Measurements from ENCODE around the gene HYKK. TPM values are rescaled to one million over a fixed set of nuclear protein-coding genes. Genes with fewer than 3 reads are reported as not detected.
"Not testable (repeated sequence)": the region's sequence is repeated elsewhere in the genome, so short reads cannot be mapped to it uniquely, and the experiment has no call there.

Gene HYKK
- total and polyA plus RNA-seq, 7 experiments from 2014 or later: 1.4 to 10.1 (median 6.2) TPM

- peak overlapping the region; percentile 99 for H3K27ac ChIP-seq (ENCODE audit: low read depth, low read length)
- Mint-ChIP-seq H3K27me3 (peaks cover 0 to 4% (median 0%) of the 10 kb centered on the region in 5 donors), H3K4me1 (peaks cover 18 to 51% (median 35%) of the 10 kb centered on the region in 7 donors), H3K4me3 (peak overlapping the region; percentile 86 to 99 (median 92)), H3K27ac (peak overlapping the region; percentile 91 to 100 (median 99)), H3K36me3 (peaks cover 0 to 24% (median 19%) of the 10 kb centered on the region in 5 donors), H3K9me3 (peaks cover 0 to 11% (median 0%) of the 10 kb centered on the region in 11 donors)
- DNase-seq (no peak), ATAC-seq (no peak)
- ChIA-PET CTCF (no interaction called here), POLR2A (interaction anchor here (0.7 to 2.4 kb wide), 6 partner anchors 7 to 132 kb away, joined by 3 to 43 read pairs (median 3); partner anchors contain the start of gene IREB2)
- intact Hi-C loops (cut with micrococcal nuclease): loop anchor here (2.0 kb wide), 3 partner anchors 23 to 393 kb away; partner anchors contain the start of genes CHRNA5 (in 1 of the 2), IDH3A (in 1 of the 2) and SKIC8 (in 1 of the 2)
- H3K36me3 ChIP-seq (ENCODE audit: control insufficient read depth in 2 of 3, insufficient read depth in 3 of 3, low read length in 3 of 3): peaks cover 13 to 39% (median 22%) of the 10 kb centered on the region in 3 experiments
- H3K9me3 ChIP-seq (ENCODE audit: control insufficient read depth in 2 of 3, low read length in 3 of 3): no peaks in the 10 kb centered on the region
- no peaks in the 10 kb centered on the region for H3K27me3 ChIP-seq (ENCODE audit: control insufficient read depth in 2 of 2, insufficient read depth in 2 of 2, low read length in 2 of 2)
- H3K4me1 ChIP-seq (ENCODE audit: control insufficient read depth in 2 of 2, insufficient read depth in 2 of 2, low read length in 2 of 2): peaks cover 19 to 23% of the 10 kb centered on the region in 2 donors
- H3K4me3 ChIP-seq (ENCODE audit: low read length): peak overlapping the region; percentile 89
These were observed 34.3 kb downstream of the HYKK start for GRCh38 chr15:78541744-78542034.

- Histone ChIP-seq H3K27ac (ENCODE audit: low read depth, low read length) (peak overlapping the region; percentile 99), H3K27me3 (ENCODE audit: control insufficient read depth in 2 of 2, insufficient read depth in 2 of 2, low read length in 2 of 2) (no peaks in the 10 kb centered on the region), H3K4me3 (ENCODE audit: low read length) (no peak overlapping the region), H3K36me3 (ENCODE audit: control insufficient read depth in 2 of 3, insufficient read depth in 3 of 3, low read length in 3 of 3) (peaks cover 13 to 49% (median 22%) of the 10 kb centered on the region in 3 experiments), H3K9me3 (ENCODE audit: control insufficient read depth in 2 of 3, low read length in 3 of 3) (no peaks in the 10 kb centered on the region), H3K4me1 (ENCODE audit: control insufficient read depth in 2 of 2, insufficient read depth in 2 of 2, low read length in 2 of 2) (peaks cover 19 to 23% of the 10 kb centered on the region in 2 donors)
- ATAC-seq: no peak
- ChIA-PET CTCF (interaction anchor here (0.7 kb wide), 1 partner anchor 105 kb away, joined by 3 read pairs; the partner anchor contains the start of gene IREB2), POLR2A (interaction anchor here (1.6 kb wide), 1 partner anchor 105 kb away, joined by 5 read pairs; the partner anchor contains the start of gene IREB2)
- intact Hi-C loops (cut with micrococcal nuclease): no loop called here
- Mint-ChIP-seq H3K27ac (peak overlapping the region in 7 of 9 donors; percentile 56 to 99 (median 82)), H3K9me3 (peaks cover 0 to 11% (median 0%) of the 10 kb centered on the region in 11 donors), H3K27me3 (peaks cover 0 to 4% (median 0%) of the 10 kb centered on the region in 5 donors), H3K4me3 (peak overlapping the region; percentile 34 to 98 (median 90)), H3K36me3 (peaks cover 0 to 29% (median 19%) of the 10 kb centered on the region in 5 donors), H3K4me1 (peaks cover 18 to 51% (median 35%) of the 10 kb centered on the region in 7 donors)
- DNase-seq: no peak
These were observed 35.3 kb downstream of the HYKK start for GRCh38 chr15:78542647-78543046.

GRCh38 chr15:78550194-78550593 lies 42.8 kb downstream of the HYKK start:
- no peaks in the 10 kb centered on the region for H3K9me3 Mint-ChIP-seq
- no peak for DNase-seq
- no peaks in the 10 kb centered on the region for H3K27me3 ChIP-seq (ENCODE audit: control insufficient read depth in 2 of 2, insufficient read depth in 2 of 2, low read length in 2 of 2)

GRCh38 chr15:78550815-78551214 lies 43.4 kb downstream of the HYKK start:
- Histone ChIP-seq H3K4me1 (ENCODE audit: control insufficient read depth in 2 of 2, insufficient read depth in 2 of 2, low read length in 2 of 2) (no peaks in the 10 kb centered on the region), H3K27ac (ENCODE audit: low read depth, low read length) (no peak overlapping the region), H3K9me3 (ENCODE audit: control insufficient read depth in 2 of 3, low read length in 3 of 3) (no peaks in the 10 kb centered on the region), H3K4me3 (ENCODE audit: low read length) (no peak overlapping the region), H3K36me3 (ENCODE audit: control insufficient read depth in 2 of 3, insufficient read depth in 3 of 3, low read length in 3 of 3) (peaks cover 12 to 57% (median 20%) of the 10 kb centered on the region in 3 experiments), H3K27me3 (ENCODE audit: control insufficient read depth in 2 of 2, insufficient read depth in 2 of 2, low read length in 2 of 2) (no peaks in the 10 kb centered on the region)
- intact Hi-C loops (cut with micrococcal nuclease): no loop called here
- peak overlapping the region in 2 of 9 donors; percentile 2 to 34 for H3K27ac Mint-ChIP-seq
- peaks cover 5 to 29% (median 23%) of the 10 kb centered on the region in 5 donors for H3K36me3 Mint-ChIP-seq
- H3K4me3 Mint-ChIP-seq: no peak overlapping the region
- H3K9me3 Mint-ChIP-seq: no peaks in the 10 kb centered on the region
- H3K4me1 Mint-ChIP-seq: peaks cover 0 to 4% (median 0%) of the 10 kb centered on the region in 7 donors
- no peak for DNase-seq
- no peaks in the 10 kb centered on the region for H3K27me3 Mint-ChIP-seq
- ChIA-PET POLR2A (no interaction called here), CTCF (no interaction called here)
- no peak for ATAC-seq

More at GRCh38 chr15:78550194-78550593, 42.8 kb downstream of the HYKK start:
- ChIA-PET POLR2A (no interaction called here), CTCF (no interaction called here)
- Histone ChIP-seq H3K9me3 (ENCODE audit: control insufficient read depth in 2 of 3, low read length in 3 of 3) (no peaks in the 10 kb centered on the region), H3K4me1 (ENCODE audit: control insufficient read depth in 2 of 2, insufficient read depth in 2 of 2, low read length in 2 of 2) (no peaks in the 10 kb centered on the region), H3K36me3 (ENCODE audit: control insufficient read depth in 2 of 3, insufficient read depth in 3 of 3, low read length in 3 of 3) (peaks cover 18 to 63% (median 26%) of the 10 kb centered on the region in 3 experiments), H3K4me3 (ENCODE audit: low read length) (no peak overlapping the region), H3K27ac (ENCODE audit: low read depth, low read length) (no peak overlapping the region)
- Mint-ChIP-seq H3K27me3 (no peaks in the 10 kb centered on the region), H3K36me3 (peaks cover 5 to 35% (median 23%) of the 10 kb centered on the region in 5 donors), H3K4me3 (no peak overlapping the region), H3K27ac (no peak overlapping the region), H3K4me1 (peaks cover 0 to 6% (median 4%) of the 10 kb centered on the region in 7 donors)
- ATAC-seq: no peak
- intact Hi-C loops (cut with micrococcal nuclease): no loop called here

- DNase-seq (no peak), ATAC-seq (no peak)
- Histone ChIP-seq H3K27ac (ENCODE audit: low read depth, low read length) (no peak overlapping the region), H3K36me3 (ENCODE audit: control insufficient read depth in 2 of 3, insufficient read depth in 3 of 3, low read length in 3 of 3) (peaks cover 8 to 46% (median 15%) of the 10 kb centered on the region in 3 experiments), H3K9me3 (ENCODE audit: control insufficient read depth in 2 of 3, low read length in 3 of 3) (no peaks in the 10 kb centered on the region), H3K4me1 (ENCODE audit: control insufficient read depth in 2 of 2, insufficient read depth in 2 of 2, low read length in 2 of 2) (no peaks in the 10 kb centered on the region), H3K27me3 (ENCODE audit: control insufficient read depth in 2 of 2, insufficient read depth in 2 of 2, low read length in 2 of 2) (no peaks in the 10 kb centered on the region), H3K4me3 (ENCODE audit: low read length) (no peak overlapping the region)
- H3K27ac Mint-ChIP-seq: no peak overlapping the region
- no peak overlapping the region for H3K4me3 Mint-ChIP-seq
- ChIA-PET CTCF (no interaction called here), POLR2A (interaction anchor here (0.6 kb wide), 1 partner anchor 11 kb away, joined by 3 read pairs; no protein-coding TSS in a partner anchor)
- H3K4me1 Mint-ChIP-seq: peaks cover 0 to 4% (median 0%) of the 10 kb centered on the region in 7 donors
- peaks cover 5 to 23% (median 21%) of the 10 kb centered on the region in 5 donors for H3K36me3 Mint-ChIP-seq
- H3K27me3 Mint-ChIP-seq: peaks cover 0 to 1% (median 0%) of the 10 kb centered on the region in 5 donors
- H3K9me3 Mint-ChIP-seq: no peaks in the 10 kb centered on the region
- intact Hi-C loops (cut with micrococcal nuclease): no loop called here
These were observed 44.5 kb downstream of the HYKK start for GRCh38 chr15:78551902-78552301.

- ChIA-PET POLR2A (no interaction called here), CTCF (no interaction called here)
- Histone ChIP-seq H3K36me3 (ENCODE audit: control insufficient read depth in 2 of 3, insufficient read depth in 3 of 3, low read length in 3 of 3) (peaks cover 8 to 39% (median 15%) of the 10 kb centered on the region in 3 experiments), H3K27me3 (ENCODE audit: control insufficient read depth in 2 of 2, insufficient read depth in 2 of 2, low read length in 2 of 2) (no peaks in the 10 kb centered on the region), H3K27ac (ENCODE audit: low read depth, low read length) (no peak overlapping the region), H3K4me1 (ENCODE audit: control insufficient read depth in 2 of 2, insufficient read depth in 2 of 2, low read length in 2 of 2) (no peaks in the 10 kb centered on the region), H3K9me3 (ENCODE audit: control insufficient read depth in 2 of 3, low read length in 3 of 3) (no peaks in the 10 kb centered on the region), H3K4me3 (ENCODE audit: low read length) (no peak overlapping the region)
- Mint-ChIP-seq H3K27me3 (peaks cover 0 to 6% (median 0%) of the 10 kb centered on the region in 5 donors), H3K4me1 (peaks cover 0 to 4% (median 0%) of the 10 kb centered on the region in 7 donors), H3K27ac (peak overlapping the region in 1 of 9 donors; percentile 17), H3K9me3 (no peaks in the 10 kb centered on the region), H3K36me3 (peaks cover 5 to 22% (median 18%) of the 10 kb centered on the region in 5 donors), H3K4me3 (no peak overlapping the region)
- DNase-seq (no peak), ATAC-seq (no peak)
- intact Hi-C loops (cut with micrococcal nuclease): no loop called here
These were observed 45.2 kb downstream of the HYKK start for GRCh38 chr15:78552597-78552996.

GRCh38 chr15:78560201-78560600 lies 52.8 kb downstream of the HYKK start:
- CTCF ChIA-PET; H3K4me1 ChIP-seq (ENCODE audit: control insufficient read depth in 2 of 2, insufficient read depth in 2 of 2, low read length in 2 of 2); intact Hi-C loops (cut with micrococcal nuclease); H3K9me3 ChIP-seq (ENCODE audit: control insufficient read depth in 2 of 3, low read length in 3 of 3); H3K27me3 ChIP-seq (ENCODE audit: control insufficient read depth in 2 of 2, insufficient read depth in 2 of 2, low read length in 2 of 2); ATAC-seq; H3K4me3 Mint-ChIP-seq; H3K9me3 Mint-ChIP-seq; DNase-seq; H3K4me3 ChIP-seq (ENCODE audit: low read length); POLR2A ChIA-PET; H3K36me3 ChIP-seq (ENCODE audit: control insufficient read depth in 2 of 3, insufficient read depth in 3 of 3, low read length in 3 of 3); H3K36me3 Mint-ChIP-seq; H3K27ac ChIP-seq (ENCODE audit: low read depth, low read length): not testable (repeated sequence)
- H3K27me3 Mint-ChIP-seq: peaks cover 0 to 31% (median 8%) of the 10 kb centered on the region in 5 donors
- H3K27ac Mint-ChIP-seq: peak overlapping the region in 1 of 9 donors; percentile 25
- peaks cover 4 to 12% (median 11%) of the 10 kb centered on the region in 7 donors for H3K4me1 Mint-ChIP-seq
